Fibroblast of lung (primary cell): Measurements from ENCODE around the gene DUSP23. TPM values are rescaled to one million over a fixed set of nuclear protein-coding genes. Genes with fewer than 3 reads are reported as not detected.
A peak's percentile ranks its signal among the peaks of the same experiment; 100 is the strongest.

Experiments
- DNase-seq, 2 donors: peaks; one replicate each; pipeline versions ENCODE4 v3.0.0 to v3.0.0-alpha.2; 2010; ENCODE audit warnings: low read depth in 2 of 2
- H2AFZ ChIP-seq: 2 replicates; pipeline ENCODE4 v1.5.1; 2012; ENCODE audit warnings: low read length, control low read depth, inconsistent platforms
- H3K27ac ChIP-seq: 2 replicates; pipeline ENCODE4 v1.5.1; 2011; ENCODE audit warnings: low read length, control low read depth; ENCODE audit not compliant: insufficient read depth
- H3K27me3 ChIP-seq: 2 replicates; pipeline ENCODE4 v1.5.1; 2011; ENCODE audit warnings: mild to moderate bottlenecking, low read length; ENCODE audit not compliant: control insufficient read depth, insufficient read depth
- H3K36me3 ChIP-seq: 2 replicates; pipeline ENCODE4 v1.5.1; 2011; ENCODE audit warnings: low read length; ENCODE audit not compliant: control insufficient read depth, insufficient read depth
- H3K4me1 ChIP-seq: 2 replicates; pipeline ENCODE4 v1.5.1; 2011; ENCODE audit warnings: low read length; ENCODE audit not compliant: control insufficient read depth, insufficient read depth; ENCODE audit errors: extremely low read depth
- H3K4me2 ChIP-seq: 2 replicates; pipeline ENCODE4 v1.5.1; 2011; ENCODE audit warnings: low read length, control low read depth; ENCODE audit not compliant: insufficient read depth; ENCODE audit errors: extremely low read depth
- H3K4me3 ChIP-seq, 4 experiments: fragments of 200-600 bp in 1 of 4; sonication (generic) in 1 of 4; replicated peaks in 1 of 4; 2 replicates each; pipeline ENCODE4 v1.5.1; 2011 to 2016; ENCODE audit warnings: low read length in 4 of 4, low read depth in 3 of 4, mild to moderate bottlenecking in 3 of 4, control low read depth in 2 of 4, inconsistent platforms in 1 of 4, mixed read lengths in 1 of 4; ENCODE audit not compliant: insufficient read depth in 1 of 4; ENCODE audit errors: control extremely low read depth in 1 of 4
- H3K79me2 ChIP-seq: 2 replicates; pipeline ENCODE4 v1.5.1; 2012; ENCODE audit warnings: mild to moderate bottlenecking, low read length, inconsistent platforms; ENCODE audit not compliant: control insufficient read depth, insufficient read depth
- H3K9ac ChIP-seq: 2 replicates; pipeline ENCODE4 v1.5.1; 2011; ENCODE audit warnings: mild to moderate bottlenecking, low read length, control low read depth; ENCODE audit not compliant: insufficient read depth
- H3K9me3 ChIP-seq: 2 replicates; pipeline ENCODE4 v1.5.1; 2012; ENCODE audit warnings: low read depth, low read length; ENCODE audit not compliant: control insufficient read depth, insufficient read depth
- H4K20me1 ChIP-seq: 2 replicates; pipeline ENCODE4 v1.5.1; 2011; ENCODE audit warnings: low read length; ENCODE audit not compliant: control insufficient read depth, insufficient read depth; ENCODE audit errors: extremely low read depth
- EZH2 ChIP-seq: IDR thresholded peaks from 2 replicates; pipeline ENCODE4 v1.5.1; 2012; ENCODE audit warnings: low read length, control low read depth, mild to moderate bottlenecking; ENCODE audit errors: missing control alignments
- polyA plus RNA-seq, 2 donors: library from polyadenylated mRNA; depleted of rRNA in 1 of 2; stranded (reverse) in 1 of 2; unstranded in 1 of 2; fragments of >200 nt; gene quantifications; 2 replicates each; pipeline ENCODE4 v1.2.1, GENCODE V29; 2011 to 2012; ENCODE audit warnings: missing spikeins in 1 of 2
- total RNA-seq: library from RNA; depleted of rRNA; stranded (reverse); fragments of >200 nt; gene quantifications from 2 replicates; pipeline ENCODE4 v1.2.1, GENCODE V29; 2014
- TF ChIP-seq, protein P1 (sequence below), 2 donors: IDR thresholded peaks in 1 of 2; conservative IDR thresholded peaks in 1 of 2; 1 replicate in 1 of 2; 2 replicates in 1 of 2; pipeline ENCODE4 v1.5.1; 2011 to 2012; ENCODE audit warnings: low read length in 2 of 2, control low read depth in 1 of 2, inconsistent platforms in 1 of 2, low read depth in 1 of 2, mild to moderate bottlenecking in 1 of 2

The DUSP23 gene
- total and polyA plus RNA-seq, 2 donors (not counting 1 experiment from before 2014, with no cell fraction given): 4.7 to 11.6 TPM

DNA sequence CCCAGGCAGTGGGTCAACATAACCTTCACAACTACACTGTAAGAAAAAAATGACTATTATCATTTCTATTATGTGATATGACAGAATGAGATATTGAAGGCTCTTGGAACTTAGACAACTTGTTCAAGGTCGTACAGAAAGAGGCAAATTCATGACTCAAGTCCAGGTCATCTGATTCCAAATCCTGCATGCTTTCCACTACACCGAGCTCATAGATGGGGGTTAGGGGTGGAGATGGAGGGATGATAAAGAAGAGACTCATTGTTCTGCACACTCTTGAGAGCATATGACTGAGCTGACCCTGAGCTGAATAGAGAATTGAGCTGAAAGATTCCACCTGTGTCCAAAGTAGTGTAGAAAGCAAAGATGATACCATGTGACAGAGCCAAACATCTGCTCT, 24.2 kb downstream of the DUSP23 start:
- Histone ChIP-seq H3K27me3 (no peaks in the 10 kb centered on the region), H3K4me3 (no peak overlapping the region), H3K9me3 (no peaks in the 10 kb centered on the region), H2AFZ (no peak overlapping the region), H3K4me2 (no peak overlapping the region), H3K79me2 (no peaks in the 10 kb centered on the region), H3K36me3 (no peaks in the 10 kb centered on the region), H3K9ac (no peak overlapping the region), H3K4me1 (peaks cover 3% of the 10 kb centered on the region), H3K27ac (no peak overlapping the region), H4K20me1 (no peaks in the 10 kb centered on the region)
- no peak for TF ChIP-seq EZH2
- TF ChIP-seq, protein P1, sequence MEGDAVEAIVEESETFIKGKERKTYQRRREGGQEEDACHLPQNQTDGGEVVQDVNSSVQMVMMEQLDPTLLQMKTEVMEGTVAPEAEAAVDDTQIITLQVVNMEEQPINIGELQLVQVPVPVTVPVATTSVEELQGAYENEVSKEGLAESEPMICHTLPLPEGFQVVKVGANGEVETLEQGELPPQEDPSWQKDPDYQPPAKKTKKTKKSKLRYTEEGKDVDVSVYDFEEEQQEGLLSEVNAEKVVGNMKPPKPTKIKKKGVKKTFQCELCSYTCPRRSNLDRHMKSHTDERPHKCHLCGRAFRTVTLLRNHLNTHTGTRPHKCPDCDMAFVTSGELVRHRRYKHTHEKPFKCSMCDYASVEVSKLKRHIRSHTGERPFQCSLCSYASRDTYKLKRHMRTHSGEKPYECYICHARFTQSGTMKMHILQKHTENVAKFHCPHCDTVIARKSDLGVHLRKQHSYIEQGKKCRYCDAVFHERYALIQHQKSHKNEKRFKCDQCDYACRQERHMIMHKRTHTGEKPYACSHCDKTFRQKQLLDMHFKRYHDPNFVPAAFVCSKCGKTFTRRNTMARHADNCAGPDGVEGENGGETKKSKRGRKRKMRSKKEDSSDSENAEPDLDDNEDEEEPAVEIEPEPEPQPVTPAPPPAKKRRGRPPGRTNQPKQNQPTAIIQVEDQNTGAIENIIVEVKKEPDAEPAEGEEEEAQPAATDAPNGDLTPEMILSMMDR (conservative IDR thresholded peaks at IDR 0.05 in 1 of 2, IDR thresholded peaks at IDR 0.05 in 1 of 2; ENCODE audit: low read depth in 1 of 2, low read length in 2 of 2): no peak
- DNase-seq: peak in 1 of 2 donors; percentile 21

DNA sequence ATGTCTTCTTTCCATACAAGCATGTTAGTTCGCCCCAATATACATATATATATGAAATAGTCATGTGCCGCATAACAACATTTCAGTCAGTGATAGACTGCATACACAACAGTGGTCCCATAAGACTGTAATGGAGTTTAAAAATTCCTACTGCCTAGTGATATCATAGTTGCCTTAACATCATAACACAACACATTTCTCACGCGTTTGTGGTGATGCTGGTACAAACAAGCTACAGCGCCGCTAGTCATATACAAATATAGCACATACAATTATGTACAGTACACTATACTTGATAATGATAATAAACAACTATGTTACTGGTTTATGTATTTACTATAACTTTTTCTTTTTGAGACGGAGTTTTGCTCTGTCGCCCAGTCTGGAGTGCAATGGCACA, 35.2 kb downstream of the DUSP23 start:
- no peak overlapping the region for H3K4me2 ChIP-seq
- no peak overlapping the region for H3K4me3 ChIP-seq
- TF ChIP-seq, protein P1 (conservative IDR thresholded peaks at IDR 0.05 in 1 of 2, IDR thresholded peaks at IDR 0.05 in 1 of 2; ENCODE audit: low read depth in 1 of 2, low read length in 2 of 2): no peak
- TF ChIP-seq EZH2: no peak
- no peaks in the 10 kb centered on the region for H3K27me3 ChIP-seq
- no peaks in the 10 kb centered on the region for H3K4me1 ChIP-seq
- H2AFZ ChIP-seq: no peak overlapping the region
- H3K36me3 ChIP-seq: no peaks in the 10 kb centered on the region
- no peaks in the 10 kb centered on the region for H3K79me2 ChIP-seq
- no peak for DNase-seq
- H3K27ac ChIP-seq: no peak overlapping the region
- H3K9me3 ChIP-seq: no peaks in the 10 kb centered on the region
- no peaks in the 10 kb centered on the region for H4K20me1 ChIP-seq
- H3K9ac ChIP-seq: no peak overlapping the region

DNA sequence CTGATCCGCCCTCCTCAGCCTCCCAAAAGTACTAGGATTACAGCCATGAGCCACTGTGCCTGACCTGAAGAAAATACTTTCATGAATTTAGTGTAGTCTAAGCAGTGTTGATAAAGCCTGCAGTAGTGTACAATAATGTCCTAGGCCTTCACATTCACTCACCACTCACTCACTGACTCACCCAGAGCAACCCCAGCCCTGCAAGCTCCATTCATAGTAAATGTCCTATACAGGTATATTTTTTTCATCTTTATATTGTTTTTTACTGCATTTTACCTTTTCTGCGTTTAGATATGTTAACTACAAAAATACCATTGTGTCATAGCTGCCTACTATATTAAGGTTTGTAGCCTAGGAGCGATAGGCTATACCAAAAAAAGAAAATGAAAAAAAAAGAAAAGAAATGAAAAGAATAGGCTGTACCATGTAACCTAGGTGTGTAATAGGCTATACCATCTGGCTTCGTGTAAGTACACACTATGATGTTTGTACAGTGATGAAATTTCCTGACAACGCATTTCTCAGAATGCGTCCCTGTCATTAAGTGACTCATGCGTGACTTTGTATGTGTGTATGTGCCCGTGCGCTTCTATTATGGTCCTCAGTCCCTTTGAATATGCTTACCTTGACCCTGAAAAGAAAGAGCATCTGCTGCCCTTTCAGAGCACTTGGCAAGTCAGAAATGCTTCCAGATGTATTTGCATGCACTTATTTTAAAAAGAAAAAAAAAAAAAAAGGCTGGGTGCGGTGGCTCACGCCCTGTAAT, 36.7 kb downstream of the DUSP23 start:
- no peaks in the 10 kb centered on the region for H3K79me2 ChIP-seq
- no peaks in the 10 kb centered on the region for H3K36me3 ChIP-seq
- no peaks in the 10 kb centered on the region for H4K20me1 ChIP-seq
- H3K9ac ChIP-seq: no peak overlapping the region
- no peak overlapping the region for H3K4me2 ChIP-seq
- H3K4me3 ChIP-seq: no peak overlapping the region
- H2AFZ ChIP-seq: no peak overlapping the region
- peak in 1 of 2 donors; percentile 20 for DNase-seq
- TF ChIP-seq, protein P1 (conservative IDR thresholded peaks at IDR 0.05 in 1 of 2, IDR thresholded peaks at IDR 0.05 in 1 of 2; ENCODE audit: low read depth in 1 of 2, low read length in 2 of 2): no peak
- H3K9me3 ChIP-seq: no peaks in the 10 kb centered on the region
- H3K27me3 ChIP-seq: peaks cover 6% of the 10 kb centered on the region
- no peak overlapping the region for H3K27ac ChIP-seq
- H3K4me1 ChIP-seq: no peaks in the 10 kb centered on the region
